T-helper 9 cell (primary cell): ENCODE results near the gene SAXO1.
"Not testable (repeated sequence)": the region's sequence is repeated elsewhere in the genome, so short reads cannot be mapped to it uniquely, and the experiment has no call there.

ENCODE experiments used
- DNase-seq: peaks from one replicate; pipeline ENCODE4 v3.0.0-alpha.2; 2020
- total RNA-seq, 2 donors: gene quantifications; one replicate each; lab custom pipeline; 2026; lab: John Stamatoyannopoulos, UW

SAXO1 gene
- total RNA-seq, result 0 to 0.21 reads per million in 2 donors

- DNase-seq, result no peak
Measured at GRCh38 chr9:19033015-19033414, at the start of gene SAXO1. TSS of gene SAXO1 (minus strand) at chr9:19033209. CDS start at chr9:19032908, 301 bp downstream.

- no peak for DNase-seq
Measured at GRCh38 chr9:19074836-19075235, 41.8 kb upstream of the SAXO1 start.

- DNase-seq, result no peak
Measured at GRCh38 chr9:19074229-19074628, 41.2 kb upstream of the SAXO1 start.

DNA sequence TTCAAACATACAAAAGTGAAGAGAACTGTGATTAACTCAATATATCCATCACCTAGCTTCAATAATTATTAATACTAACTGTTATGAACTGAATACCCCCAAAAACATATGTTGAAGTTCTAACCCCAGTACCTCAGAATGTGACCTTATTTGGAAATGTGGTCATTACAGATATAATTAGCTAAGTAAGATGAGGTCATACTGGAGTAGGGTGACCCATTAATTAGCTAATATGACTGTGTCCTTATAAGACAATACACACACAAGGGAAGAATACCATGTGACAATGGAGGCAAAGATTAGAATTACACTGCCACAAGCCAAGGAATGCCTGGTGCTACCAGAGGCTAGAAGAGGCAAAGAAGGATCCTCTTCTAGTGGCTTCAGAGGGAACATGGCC is 24.0 kb upstream of the SAXO1 start:
- DNase-seq, result no peak

DNA sequence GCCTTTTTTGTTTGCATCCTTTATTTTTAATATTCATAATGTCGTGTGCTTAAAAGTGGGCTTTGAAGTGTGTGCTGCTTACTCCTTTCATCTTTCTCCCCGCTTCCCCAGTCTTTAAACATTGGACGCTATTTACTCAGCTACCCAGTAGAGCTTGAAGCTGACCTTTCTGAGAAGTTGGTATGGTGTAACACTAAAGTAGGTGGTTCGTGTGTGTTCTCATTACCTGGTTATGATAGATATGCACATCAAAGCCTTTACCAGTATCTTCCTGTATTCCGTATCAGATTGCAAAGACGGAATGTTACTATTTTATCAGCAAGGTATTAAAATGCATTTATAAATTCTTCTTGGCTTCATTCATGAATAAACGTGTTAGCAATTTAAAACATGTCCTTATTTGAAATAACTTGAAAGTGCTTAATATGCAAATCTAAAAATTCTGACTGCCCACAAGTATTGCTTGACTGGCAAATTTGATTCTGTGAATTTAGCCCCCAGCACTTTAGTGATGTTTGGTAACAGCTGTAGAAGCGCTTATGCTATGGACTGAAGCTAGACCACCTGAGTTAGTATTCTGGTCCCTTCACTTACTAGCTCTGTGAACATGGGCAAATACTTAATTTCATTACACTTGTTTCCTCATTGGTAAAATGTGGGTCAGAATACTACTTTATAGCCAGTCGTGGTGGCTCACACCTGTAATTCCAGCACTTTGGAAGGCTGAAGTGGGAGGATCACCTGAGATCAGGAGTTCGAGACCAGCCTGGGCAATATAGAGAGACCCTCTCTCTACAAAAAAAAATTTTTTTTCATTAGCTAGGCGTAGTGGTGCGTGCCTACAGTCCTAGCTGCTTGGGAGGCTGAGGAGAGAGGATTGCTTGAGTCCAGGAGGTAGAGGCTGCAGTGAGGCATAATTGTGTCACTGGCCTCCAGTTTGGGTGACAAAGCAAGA is 17.9 kb upstream of the SAXO1 start:
- no peak for DNase-seq

- no peak for DNase-seq
Measured at GRCh38 chr9:19049917-19050636, 17.1 kb upstream of the SAXO1 start.

GRCh38 chr9:19048966-19049916 is 16.2 kb upstream of the SAXO1 start, which contains the start of gene RRAGA:
TSS of gene RRAGA (plus strand) at chr9:19049427. CDS start at chr9:19049660, 233 bp downstream.
- peak; percentile 94 for DNase-seq

- no peak for DNase-seq
Measured at GRCh38 chr9:19036611-19037010, 3.6 kb upstream of the SAXO1 start.

- no peak for DNase-seq
Measured at GRCh38 chr9:19032406-19032805, 603 bp downstream of the SAXO1 start.

GRCh38 chr9:19030899-19031298 is 2.1 kb downstream of the SAXO1 start:
- DNase-seq, result no peak

GRCh38 chr9:19028835-19029451 is 4.1 kb downstream of the SAXO1 start:
- DNase-seq, result no peak

DNA sequence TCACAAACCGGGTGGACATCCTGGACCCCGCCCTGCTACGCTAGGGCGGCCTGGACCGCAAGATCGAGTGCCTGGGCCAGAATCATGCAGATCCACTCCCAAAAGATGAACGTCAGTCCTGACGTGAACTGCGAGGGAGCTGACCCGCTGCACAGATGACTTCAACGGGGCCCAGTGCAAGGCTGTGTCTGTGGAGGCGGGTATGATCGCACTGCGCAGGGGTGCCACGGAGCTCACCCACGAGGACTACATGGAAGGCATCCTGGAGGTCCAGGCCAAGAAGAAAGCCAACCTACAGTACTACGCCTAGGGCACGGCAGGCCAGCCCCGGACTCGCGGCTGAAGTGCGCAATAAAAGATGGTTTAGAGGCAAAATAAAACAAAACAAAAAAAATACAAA is 5.2 kb downstream of the SAXO1 start:
- DNase-seq, result no peak

DNA sequence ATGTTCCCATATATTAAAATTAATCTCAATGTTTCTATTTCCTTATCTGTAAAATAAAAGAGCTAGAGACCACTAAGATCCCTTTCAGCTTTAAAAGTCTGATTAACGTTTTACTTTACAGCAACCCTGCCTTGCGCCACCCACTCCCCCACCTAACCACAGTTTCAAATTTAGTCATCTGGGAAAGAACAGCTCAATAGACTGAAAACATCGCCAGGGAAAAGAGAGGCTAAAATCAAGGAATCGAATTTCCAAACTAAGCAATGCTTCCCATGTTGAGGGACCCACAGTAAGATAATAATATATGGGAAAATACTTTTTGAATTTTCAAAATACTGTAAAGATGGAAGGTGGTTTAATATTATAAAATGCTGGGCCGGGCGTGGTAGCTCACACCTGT is 6.6 kb downstream of the SAXO1 start:
- DNase-seq, result no peak

DNA sequence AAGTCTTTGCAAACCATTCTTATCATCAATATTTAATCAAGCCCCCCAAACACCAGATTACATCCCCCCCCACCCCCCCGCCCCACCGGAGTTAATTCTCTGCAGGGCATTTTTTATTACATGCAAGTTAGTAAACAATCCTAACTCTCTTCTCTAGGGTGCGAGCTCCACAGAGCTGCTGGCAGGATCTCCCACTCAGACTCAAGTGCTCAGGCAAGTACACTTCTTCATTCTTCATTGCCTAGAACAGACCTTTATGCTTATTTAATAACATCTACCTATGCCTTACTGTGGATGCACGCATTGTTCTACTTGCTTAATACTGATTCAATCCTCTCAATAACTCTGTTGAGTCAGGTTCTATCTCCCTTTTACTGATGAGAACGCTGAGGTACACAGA is 9.9 kb downstream of the SAXO1 start:
- DNase-seq, result no peak

- no peak for DNase-seq
Measured at GRCh38 chr9:19022206-19022605, 10.8 kb downstream of the SAXO1 start.

GRCh38 chr9:19021649-19022048 is 11.4 kb downstream of the SAXO1 start:
- not testable (repeated sequence) for DNase-seq

DNA sequence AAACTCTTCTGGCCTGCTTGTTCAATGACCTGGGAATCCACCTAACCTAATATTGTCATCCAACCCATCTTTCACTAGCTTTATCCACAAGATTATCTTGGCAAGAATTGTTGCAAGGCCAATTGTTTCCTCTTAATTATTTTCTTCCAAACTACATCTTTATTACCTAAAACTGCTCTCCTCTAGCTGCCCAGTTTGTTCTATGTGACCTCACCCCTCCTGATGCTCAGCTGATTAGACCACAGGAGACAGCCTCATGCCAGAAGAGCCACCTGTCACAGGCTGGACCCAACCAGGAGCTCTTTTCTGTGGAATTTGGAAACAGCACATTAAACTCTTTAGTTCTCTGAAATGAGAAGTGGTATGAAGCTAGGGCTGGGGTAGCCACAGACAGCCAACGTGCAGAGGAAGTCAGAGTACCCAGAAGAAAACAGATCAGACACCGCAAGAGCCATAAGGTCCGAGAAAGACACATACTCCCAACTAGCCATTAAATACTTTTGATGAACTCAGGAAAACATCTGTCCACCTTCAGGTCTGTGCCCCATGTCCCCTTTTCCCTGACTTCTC is 12.0 kb downstream of the SAXO1 start:
- no peak for DNase-seq

GRCh38 chr9:19018201-19018600 is 14.8 kb downstream of the SAXO1 start:
- no peak for DNase-seq

GRCh38 chr9:19009391-19009965 is 23.5 kb downstream of the SAXO1 start:
- no peak for DNase-seq

DNA sequence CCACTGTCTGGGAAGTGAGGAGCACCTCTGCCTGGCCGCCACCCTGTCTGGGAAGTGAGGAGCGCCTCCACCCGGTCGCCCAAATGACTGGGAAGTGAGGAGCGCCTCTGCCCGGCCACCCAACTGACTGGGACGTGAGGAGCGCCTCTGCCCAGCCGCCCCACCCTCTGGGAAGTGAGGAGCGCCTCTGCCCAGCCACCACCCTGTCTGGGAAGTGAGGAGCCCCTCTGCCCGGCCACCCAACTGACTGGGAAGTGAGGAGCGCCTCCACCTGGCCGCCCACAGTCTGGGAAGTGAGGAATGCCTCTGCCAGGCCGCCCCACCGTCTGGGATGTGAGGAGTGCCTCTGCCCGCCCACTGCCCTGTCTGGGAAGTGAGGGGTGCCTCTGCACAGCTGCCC is 32.9 kb downstream of the SAXO1 start:
- DNase-seq, result no peak

GRCh38 chr9:18999173-18999785 is 33.7 kb downstream of the SAXO1 start:
- no peak for DNase-seq
